ENCODE results near the gene FAM151A.

- TF ChIP-seq POLR2A (IDR thresholded peaks at IDR 0.05; ENCODE audit: low read depth): no peak
- TF ChIP-seq CTCF (IDR thresholded peaks at IDR 0.05): no peak
- no peak for TF ChIP-seq POLR2AphosphoS5 (IDR thresholded peaks at IDR 0.05)
Measured at GRCh38 chr1:54566438-54567141, 56.7 kb downstream of the FAM151A start.
